ENCODE measurements around the gene HPS1. TPM values are rescaled to one million over a fixed set of nuclear protein-coding genes. Genes with fewer than 3 reads are reported as not detected.

Gene HPS1
- total RNA-seq, 1 donor from 2014 or later, result 34.7 TPM

DNA sequence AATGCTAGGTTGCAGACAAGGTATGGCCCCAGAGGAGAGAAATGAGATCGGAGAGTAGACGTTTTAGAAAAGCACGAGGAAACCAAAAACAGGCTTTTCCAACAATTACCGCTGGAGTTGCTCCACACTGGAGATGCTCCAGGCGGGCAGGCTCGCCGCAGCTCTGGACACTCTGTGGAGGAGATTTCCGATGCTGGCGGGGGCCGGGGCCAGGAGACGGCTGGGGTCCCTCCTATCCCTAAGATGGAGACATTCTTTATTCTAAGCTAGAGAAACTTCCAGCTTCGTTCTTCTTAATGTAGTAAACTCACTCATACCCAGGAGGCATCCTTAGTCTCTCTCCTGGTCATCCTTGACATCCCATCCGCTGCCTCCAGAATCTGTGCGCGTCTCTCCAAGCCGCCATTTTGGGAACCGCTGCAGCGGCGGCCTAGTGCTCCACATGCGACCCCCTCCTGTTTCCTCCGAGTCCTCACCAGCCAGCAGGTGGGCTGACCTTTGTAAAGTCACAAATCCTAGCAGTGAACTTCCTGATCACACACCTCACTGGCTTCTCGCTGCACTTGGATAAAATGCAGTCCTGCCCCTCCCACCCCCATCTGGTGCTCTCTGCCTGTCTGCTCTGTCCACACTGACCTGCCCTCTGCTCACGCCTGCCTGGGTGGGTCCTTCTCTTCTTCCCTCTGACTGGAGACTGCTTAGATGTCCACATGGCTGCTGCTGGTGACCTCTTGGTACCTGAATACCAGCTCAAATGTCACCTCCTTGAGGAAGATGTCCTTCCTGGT is 43.6 kb downstream of the HPS1 start:
- Histone ChIP-seq H3K4me1 (ENCODE audit: insufficient read depth, low read length) (peaks cover 9% of the 10 kb centered on the region), H3K9me3 (ENCODE audit: insufficient read depth, low read depth, low read length) (no peaks in the 10 kb centered on the region), H3K27ac (ENCODE audit: low read depth, low read length) (no peak overlapping the region), H2AFZ (ENCODE audit: low read depth, low read length) (no peak overlapping the region), H4K20me1 (ENCODE audit: insufficient read depth, low read length) (no peaks in the 10 kb centered on the region), H3K27me3 (ENCODE audit: insufficient read depth, low read length) (no peaks in the 10 kb centered on the region), H3K79me2 (ENCODE audit: insufficient read depth, low read length) (no peaks in the 10 kb centered on the region), H3K36me3 (ENCODE audit: insufficient read depth, low read length) (no peaks in the 10 kb centered on the region), H3K9ac (ENCODE audit: low read length) (no peak overlapping the region), H3K4me2 (ENCODE audit: low read length) (no peak overlapping the region), H3K4me3 (ENCODE audit: insufficient read depth, low read depth, low read length) (no peak overlapping the region)
- Mint-ChIP-seq H3K4me1 (ENCODE audit: low read depth, unreplicated experiment) (peaks cover 21% of the 10 kb centered on the region), H3K36me3 (ENCODE audit: low read depth, unreplicated experiment) (peaks cover 3% of the 10 kb centered on the region), H3K9me3 (ENCODE audit: unreplicated experiment) (peaks cover 2% of the 10 kb centered on the region), H3K4me3 (ENCODE audit: unreplicated experiment) (peak overlapping the region; percentile 68), H3K27me3 (ENCODE audit: low read depth, unreplicated experiment) (peaks cover 10% of the 10 kb centered on the region), H3K27ac (ENCODE audit: unreplicated experiment) (peak overlapping the region; percentile 75)
- DNase-seq (ENCODE audit: low read depth), result no peak
- FAIRE-seq, result no peak
- no peak for TF ChIP-seq EZH2 (IDR thresholded peaks at IDR 0.05; ENCODE audit: insufficient read depth, low read length)
- TF ChIP-seq, protein P1, sequence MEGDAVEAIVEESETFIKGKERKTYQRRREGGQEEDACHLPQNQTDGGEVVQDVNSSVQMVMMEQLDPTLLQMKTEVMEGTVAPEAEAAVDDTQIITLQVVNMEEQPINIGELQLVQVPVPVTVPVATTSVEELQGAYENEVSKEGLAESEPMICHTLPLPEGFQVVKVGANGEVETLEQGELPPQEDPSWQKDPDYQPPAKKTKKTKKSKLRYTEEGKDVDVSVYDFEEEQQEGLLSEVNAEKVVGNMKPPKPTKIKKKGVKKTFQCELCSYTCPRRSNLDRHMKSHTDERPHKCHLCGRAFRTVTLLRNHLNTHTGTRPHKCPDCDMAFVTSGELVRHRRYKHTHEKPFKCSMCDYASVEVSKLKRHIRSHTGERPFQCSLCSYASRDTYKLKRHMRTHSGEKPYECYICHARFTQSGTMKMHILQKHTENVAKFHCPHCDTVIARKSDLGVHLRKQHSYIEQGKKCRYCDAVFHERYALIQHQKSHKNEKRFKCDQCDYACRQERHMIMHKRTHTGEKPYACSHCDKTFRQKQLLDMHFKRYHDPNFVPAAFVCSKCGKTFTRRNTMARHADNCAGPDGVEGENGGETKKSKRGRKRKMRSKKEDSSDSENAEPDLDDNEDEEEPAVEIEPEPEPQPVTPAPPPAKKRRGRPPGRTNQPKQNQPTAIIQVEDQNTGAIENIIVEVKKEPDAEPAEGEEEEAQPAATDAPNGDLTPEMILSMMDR (IDR thresholded peaks at IDR 0.05; ENCODE audit: insufficient read depth, low read depth, low read length), result no peak

DNA sequence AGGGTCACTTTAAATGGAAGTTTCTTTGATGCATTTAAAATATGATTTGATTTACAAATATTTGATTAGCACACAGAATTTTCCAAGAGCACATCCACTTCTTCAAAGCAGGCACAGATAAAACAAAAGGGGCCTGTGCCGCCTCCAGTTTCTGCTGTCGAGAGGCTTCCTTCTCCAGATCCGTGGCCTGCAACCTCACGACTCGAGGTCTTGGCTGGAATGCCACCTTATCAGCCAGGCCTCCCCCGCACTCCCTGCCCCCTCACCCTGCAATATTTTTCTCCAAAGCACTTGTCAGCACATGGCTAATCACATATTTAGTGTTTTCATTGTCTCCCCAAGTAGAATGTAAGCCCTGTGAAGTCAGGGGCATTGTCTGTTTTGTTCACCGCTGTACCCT is 44.3 kb downstream of the HPS1 start:
- Mint-ChIP-seq H3K9me3 (ENCODE audit: unreplicated experiment) (peaks cover 2% of the 10 kb centered on the region), H3K4me3 (ENCODE audit: unreplicated experiment) (no peak overlapping the region), H3K27ac (ENCODE audit: unreplicated experiment) (no peak overlapping the region), H3K27me3 (ENCODE audit: low read depth, unreplicated experiment) (peaks cover 10% of the 10 kb centered on the region), H3K4me1 (ENCODE audit: low read depth, unreplicated experiment) (peaks cover 21% of the 10 kb centered on the region), H3K36me3 (ENCODE audit: low read depth, unreplicated experiment) (peaks cover 3% of the 10 kb centered on the region)
- no peak overlapping the region for H3K9ac ChIP-seq (ENCODE audit: low read length)
- no peak for DNase-seq (ENCODE audit: low read depth)
- H3K9me3 ChIP-seq (ENCODE audit: insufficient read depth, low read depth, low read length), result no peaks in the 10 kb centered on the region
- no peak overlapping the region for H3K4me2 ChIP-seq (ENCODE audit: low read length)
- no peak for FAIRE-seq
- H3K27ac ChIP-seq (ENCODE audit: low read depth, low read length), result no peak overlapping the region
- no peaks in the 10 kb centered on the region for H3K27me3 ChIP-seq (ENCODE audit: insufficient read depth, low read length)
- no peaks in the 10 kb centered on the region for H4K20me1 ChIP-seq (ENCODE audit: insufficient read depth, low read length)
- peaks cover 9% of the 10 kb centered on the region for H3K4me1 ChIP-seq (ENCODE audit: insufficient read depth, low read length)
- no peaks in the 10 kb centered on the region for H3K79me2 ChIP-seq (ENCODE audit: insufficient read depth, low read length)
- H3K4me3 ChIP-seq (ENCODE audit: insufficient read depth, low read depth, low read length), result no peak overlapping the region
- no peaks in the 10 kb centered on the region for H3K36me3 ChIP-seq (ENCODE audit: insufficient read depth, low read length)
- no peak for TF ChIP-seq EZH2 (IDR thresholded peaks at IDR 0.05; ENCODE audit: insufficient read depth, low read length)
- TF ChIP-seq, protein P1 (IDR thresholded peaks at IDR 0.05; ENCODE audit: insufficient read depth, low read depth, low read length), result no peak
- no peak overlapping the region for H2AFZ ChIP-seq (ENCODE audit: low read depth, low read length)

GRCh38 chr10:98400482-98400881 is 46.3 kb downstream of the HPS1 start:
- Mint-ChIP-seq H3K4me3 (ENCODE audit: unreplicated experiment) (no peak overlapping the region), H3K4me1 (ENCODE audit: low read depth, unreplicated experiment) (peaks cover 21% of the 10 kb centered on the region), H3K27me3 (ENCODE audit: low read depth, unreplicated experiment) (peaks cover 5% of the 10 kb centered on the region), H3K9me3 (ENCODE audit: unreplicated experiment) (peaks cover 2% of the 10 kb centered on the region), H3K27ac (ENCODE audit: unreplicated experiment) (no peak overlapping the region), H3K36me3 (ENCODE audit: low read depth, unreplicated experiment) (peaks cover 3% of the 10 kb centered on the region)
- Histone ChIP-seq H3K27me3 (ENCODE audit: insufficient read depth, low read length) (no peaks in the 10 kb centered on the region), H4K20me1 (ENCODE audit: insufficient read depth, low read length) (no peaks in the 10 kb centered on the region), H3K4me1 (ENCODE audit: insufficient read depth, low read length) (peaks cover 9% of the 10 kb centered on the region), H3K79me2 (ENCODE audit: insufficient read depth, low read length) (no peaks in the 10 kb centered on the region), H3K9me3 (ENCODE audit: insufficient read depth, low read depth, low read length) (no peaks in the 10 kb centered on the region), H3K4me2 (ENCODE audit: low read length) (no peak overlapping the region), H3K9ac (ENCODE audit: low read length) (no peak overlapping the region), H3K27ac (ENCODE audit: low read depth, low read length) (no peak overlapping the region), H2AFZ (ENCODE audit: low read depth, low read length) (no peak overlapping the region), H3K4me3 (ENCODE audit: insufficient read depth, low read depth, low read length) (no peak overlapping the region), H3K36me3 (ENCODE audit: insufficient read depth, low read length) (no peaks in the 10 kb centered on the region)
- no peak for FAIRE-seq
- TF ChIP-seq EZH2 (IDR thresholded peaks at IDR 0.05; ENCODE audit: insufficient read depth, low read length), result no peak
- TF ChIP-seq, protein P1 (IDR thresholded peaks at IDR 0.05; ENCODE audit: insufficient read depth, low read depth, low read length), result no peak
- DNase-seq (ENCODE audit: low read depth), result no peak
